HFFc6 (cell line): ENCODE measurements around the gene FAM131C. TPM values are rescaled to one million over a fixed set of nuclear protein-coding genes. Genes with fewer than 3 reads are reported as not detected.
A peak's percentile ranks its signal among the peaks of the same experiment; 100 is the strongest.
"Not testable (repeated sequence)": the region's sequence is repeated elsewhere in the genome, so short reads cannot be mapped to it uniquely, and the experiment has no call there.

Experiments used
- DNase-seq: peaks from one replicate; pipeline ENCODE4 v3.0.0-alpha.2; 2018
- H3K27ac Mint-ChIP-seq: 2 replicates; pipeline ENCODE4 v1.8.0; 2020; ENCODE audit warnings: mild to moderate bottlenecking, mixed read lengths
- H3K27me3 Mint-ChIP-seq: 2 replicates; pipeline ENCODE4 v1.8.0; 2021; ENCODE audit warnings: mild to moderate bottlenecking, moderate library complexity, mixed read lengths; ENCODE audit not compliant: insufficient read depth
- H3K36me3 Mint-ChIP-seq: 2 replicates; pipeline ENCODE4 v1.8.0; 2021; ENCODE audit warnings: low read depth, mixed read lengths
- H3K4me1 Mint-ChIP-seq: 2 replicates; pipeline ENCODE4 v1.8.0; 2020; ENCODE audit warnings: low read depth, mixed read lengths
- H3K4me3 Mint-ChIP-seq: 2 replicates; pipeline ENCODE4 v1.8.0; 2020; ENCODE audit warnings: mild to moderate bottlenecking, moderate library complexity, mixed read lengths
- H3K9me3 Mint-ChIP-seq: 2 replicates; pipeline ENCODE4 v1.8.0; 2020; ENCODE audit warnings: mild to moderate bottlenecking, mixed read lengths
- CTCF ChIP-seq: fragments of 200-600 bp; sonication (generic); IDR thresholded peaks from 2 replicates; pipeline ENCODE4 v1.5.0; 2021; ENCODE audit warnings: antibody characterized with exemption, mild to moderate bottlenecking
- total RNA-seq, 6 experiments: library from RNA; stranded (reverse); fragmentation: NEBNext Ultra II Directional; extraction: Animal tissue kit (Norgen Biotek cat#: 25700); gene quantifications; 2 replicates in 1 of 6; 3 replicates in 5 of 6; pipeline ENCODE4 v1.2.3, GENCODE V29; 2021

Gene FAM131C
- total RNA-seq, 6 experiments from 2014 or later, result 0.26 to 1.3 (median 0.74) TPM

- no peak for DNase-seq
- peaks cover under 1% of the 10 kb centered on the region for H3K27me3 Mint-ChIP-seq
- H3K36me3 Mint-ChIP-seq, result no peaks in the 10 kb centered on the region
- H3K4me3 Mint-ChIP-seq, result no peak within 1 kb of the TSS
- no peak for TF ChIP-seq CTCF
- no peak within 1 kb of the TSS for H3K27ac Mint-ChIP-seq
- no peaks in the 10 kb centered on the region for H3K9me3 Mint-ChIP-seq
- peaks cover 35% of the 10 kb centered on the region for H3K4me1 Mint-ChIP-seq
Measured at GRCh38 chr1:16021681-16022080, 51.8 kb downstream of the FAM131C start, which contains the start of gene CLCNKA. Gene CLCNKA (plus strand): TSS chr1:16022036. CDS start chr1:16022620, 584 bp downstream.

DNA sequence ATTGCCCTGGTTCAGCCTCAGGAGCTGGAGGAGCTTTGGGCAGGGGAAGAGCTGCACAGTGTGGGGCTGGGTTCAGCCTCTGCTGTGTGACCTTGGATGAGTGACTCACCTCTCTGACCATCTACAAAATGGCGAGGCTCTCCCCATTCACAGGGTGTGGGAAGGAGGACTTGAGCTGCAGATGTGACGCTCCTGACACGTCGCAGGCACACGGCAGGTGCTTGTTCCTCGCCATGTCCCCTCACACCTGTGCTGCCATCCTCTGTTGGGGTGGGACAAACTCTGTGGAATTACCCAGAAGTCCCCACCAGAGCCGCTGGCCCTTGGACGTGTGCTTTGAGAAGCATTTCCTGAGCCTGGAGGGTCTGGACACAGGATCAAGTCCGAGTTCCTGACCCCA is 52.6 kb downstream of the FAM131C start:
- not testable (repeated sequence) for H3K9me3 Mint-ChIP-seq, DNase-seq, H3K36me3 Mint-ChIP-seq, H3K4me3 Mint-ChIP-seq, H3K27me3 Mint-ChIP-seq
- H3K4me1 Mint-ChIP-seq, result peaks cover 35% of the 10 kb centered on the region
- peak overlapping the region; percentile 45; the same call in 1 of the 2 replicates for H3K27ac Mint-ChIP-seq

GRCh38 chr1:16020325-16020724 is 53.1 kb downstream of the FAM131C start:
- H3K27ac Mint-ChIP-seq, result peak overlapping the region; percentile 73
- TF ChIP-seq CTCF, result no peak
- peaks cover 36% of the 10 kb centered on the region for H3K4me1 Mint-ChIP-seq
- H3K27me3 Mint-ChIP-seq, result peaks cover 1% of the 10 kb centered on the region
- no peak for DNase-seq
- no peak overlapping the region for H3K4me3 Mint-ChIP-seq
- H3K9me3 Mint-ChIP-seq, result no peaks in the 10 kb centered on the region
- H3K36me3 Mint-ChIP-seq, result no peaks in the 10 kb centered on the region

DNA sequence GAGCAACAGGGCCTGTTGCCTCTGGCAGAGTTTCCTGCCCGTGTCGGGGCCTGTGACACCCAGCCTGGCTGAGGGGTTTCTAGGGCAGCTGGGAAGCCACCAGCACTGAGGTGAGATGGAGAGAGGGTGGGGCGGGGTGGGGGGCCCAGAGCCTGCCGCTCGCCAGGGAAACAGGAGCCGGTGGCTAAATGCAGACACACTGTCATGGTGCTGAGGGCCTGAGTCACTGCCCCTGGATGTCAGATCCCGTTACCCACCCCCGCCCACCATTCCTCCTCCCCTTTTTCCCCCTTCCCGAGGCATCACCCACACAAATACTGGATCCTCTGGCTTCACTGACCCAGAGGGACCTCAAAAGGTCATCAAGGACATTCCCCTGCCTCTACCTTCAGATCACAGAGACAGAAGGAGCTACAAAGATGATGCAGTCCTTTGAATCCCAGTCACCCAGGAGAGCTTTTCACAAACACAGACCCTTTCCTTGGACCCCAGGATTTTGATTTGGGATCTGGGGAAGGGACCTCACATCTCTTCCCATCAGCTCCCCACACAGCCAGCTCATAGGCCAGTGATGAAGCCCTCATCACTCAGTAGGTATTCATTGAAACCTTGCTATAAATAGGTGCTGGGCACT is 53.7 kb downstream of the FAM131C start:
- Mint-ChIP-seq H3K4me1 (peaks cover 42% of the 10 kb centered on the region), H3K27ac (peak overlapping the region; percentile 73), H3K9me3 (no peaks in the 10 kb centered on the region), H3K27me3 (peaks cover 1% of the 10 kb centered on the region), H3K36me3 (no peaks in the 10 kb centered on the region), H3K4me3 (peak overlapping the region; percentile 43)
- peak; percentile 13 for DNase-seq
- TF ChIP-seq CTCF, result no peak

DNA sequence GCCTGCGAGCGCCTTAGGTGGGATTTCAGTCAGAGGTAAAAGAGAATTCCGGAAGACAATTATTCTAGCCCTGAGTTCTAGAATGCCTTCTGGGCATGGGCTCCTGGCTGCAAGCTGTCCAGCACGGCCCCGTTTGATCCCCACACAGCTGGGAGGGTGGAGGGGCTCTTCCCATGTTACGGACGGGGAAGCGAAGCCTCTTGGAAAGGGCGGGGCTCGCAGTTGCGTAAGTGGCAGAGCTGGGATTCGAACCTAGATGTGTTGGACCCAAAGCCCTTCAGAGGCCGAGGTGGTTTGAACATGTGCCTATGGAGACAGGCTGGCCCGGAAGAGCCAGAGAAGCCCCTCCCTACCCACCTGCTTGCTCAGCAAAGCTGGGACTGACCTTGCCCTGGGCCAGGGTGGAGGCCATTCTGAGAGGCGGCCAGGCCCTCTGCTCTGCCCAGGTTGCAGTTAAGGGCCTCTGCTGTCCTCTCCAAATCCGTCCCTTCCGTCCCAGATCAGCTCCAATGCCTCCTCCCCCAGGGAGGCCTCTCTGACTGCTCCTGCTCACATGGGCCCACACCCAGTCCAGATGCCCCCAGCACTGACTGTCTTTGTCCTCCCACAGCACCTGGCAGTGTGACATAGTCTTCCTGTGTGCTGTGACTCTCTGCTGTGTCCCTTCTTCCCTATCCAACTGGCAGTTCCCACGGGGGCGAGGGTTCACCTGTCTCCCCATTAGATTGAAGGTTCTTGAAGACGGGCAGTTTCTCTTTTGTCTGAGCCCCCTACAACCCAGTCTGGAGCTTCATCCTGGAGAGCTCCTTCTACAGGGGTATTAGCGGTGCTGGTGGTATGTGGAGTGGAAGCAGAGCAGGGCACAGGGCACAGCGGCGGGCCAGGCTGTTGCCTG is 54.5 kb downstream of the FAM131C start:
- H3K27ac Mint-ChIP-seq, result peak overlapping the region; percentile 73
- no peak for TF ChIP-seq CTCF
- no peak for DNase-seq
- H3K27me3 Mint-ChIP-seq, result peaks cover 1% of the 10 kb centered on the region
- no peaks in the 10 kb centered on the region for H3K9me3 Mint-ChIP-seq
- H3K36me3 Mint-ChIP-seq, result no peaks in the 10 kb centered on the region
- peaks cover 49% of the 10 kb centered on the region for H3K4me1 Mint-ChIP-seq
- peak overlapping the region; percentile 55; the same call in 1 of the 2 replicates for H3K4me3 Mint-ChIP-seq

GRCh38 chr1:16018308-16018707 is 55.1 kb downstream of the FAM131C start:
- DNase-seq, result no peak
- no peaks in the 10 kb centered on the region for H3K36me3 Mint-ChIP-seq
- peak overlapping the region; percentile 55 for H3K4me3 Mint-ChIP-seq
- H3K27ac Mint-ChIP-seq, result peak overlapping the region; percentile 73
- no peaks in the 10 kb centered on the region for H3K9me3 Mint-ChIP-seq
- no peak for TF ChIP-seq CTCF
- peaks cover 1% of the 10 kb centered on the region for H3K27me3 Mint-ChIP-seq
- H3K4me1 Mint-ChIP-seq, result peaks cover 55% of the 10 kb centered on the region
